C4-2B (cell line): ENCODE data around the gene TESK1.

ENCODE experiments used
- CTCF ChIP-seq: fragments of 450-650 bp; conservative IDR thresholded peaks from 2 replicates; pipeline ENCODE4 v1.5.1; 2017; ENCODE audit warnings: mild to moderate bottlenecking
- ZFX ChIP-seq: fragments of 450-650 bp; IDR thresholded peaks from 2 replicates; pipeline ENCODE4 v1.6.1; 2017

- TF ChIP-seq CTCF: no peak
- TF ChIP-seq ZFX: no peak
These were observed 11.8 kb downstream of the TESK1 start for GRCh38 chr9:35616681-35617459.
